22Rv1 (cell line): ENCODE measurements around the gene AGAP1.

Experiments
- ZFX ChIP-seq: fragments of 450-650 bp; IDR thresholded peaks from 2 replicates; pipeline ENCODE4 v1.6.1; 2017; ENCODE audit warnings: antibody characterized with exemption, borderline replicate concordance
- TF ChIP-seq, protein P1 (sequence below): fragments of 450-650 bp; IDR thresholded peaks from 2 replicates; pipeline ENCODE4 v1.5.1; 2017; ENCODE audit warnings: mild to moderate bottlenecking

DNA sequence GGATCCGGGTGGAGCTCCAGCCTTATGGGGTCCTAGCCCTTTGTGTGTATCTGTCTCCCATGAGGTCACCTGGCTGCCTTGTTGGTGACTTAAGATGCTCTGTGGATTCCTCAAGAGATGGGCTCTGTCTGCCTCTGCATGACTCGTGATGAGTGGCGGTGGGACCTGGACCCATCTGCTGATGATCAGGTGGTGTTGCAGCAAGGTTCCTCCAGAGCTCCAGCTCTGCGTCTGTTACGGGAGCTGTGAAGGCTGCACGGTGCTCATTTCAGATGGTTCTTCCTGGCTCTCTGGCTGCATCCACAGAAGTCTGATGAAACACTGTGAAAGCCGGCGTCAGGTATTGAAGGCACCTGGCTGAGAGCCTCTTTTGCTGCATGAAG, 2.4 kb downstream of the AGAP1 start:
- no peak for TF ChIP-seq ZFX
- TF ChIP-seq, protein P1, sequence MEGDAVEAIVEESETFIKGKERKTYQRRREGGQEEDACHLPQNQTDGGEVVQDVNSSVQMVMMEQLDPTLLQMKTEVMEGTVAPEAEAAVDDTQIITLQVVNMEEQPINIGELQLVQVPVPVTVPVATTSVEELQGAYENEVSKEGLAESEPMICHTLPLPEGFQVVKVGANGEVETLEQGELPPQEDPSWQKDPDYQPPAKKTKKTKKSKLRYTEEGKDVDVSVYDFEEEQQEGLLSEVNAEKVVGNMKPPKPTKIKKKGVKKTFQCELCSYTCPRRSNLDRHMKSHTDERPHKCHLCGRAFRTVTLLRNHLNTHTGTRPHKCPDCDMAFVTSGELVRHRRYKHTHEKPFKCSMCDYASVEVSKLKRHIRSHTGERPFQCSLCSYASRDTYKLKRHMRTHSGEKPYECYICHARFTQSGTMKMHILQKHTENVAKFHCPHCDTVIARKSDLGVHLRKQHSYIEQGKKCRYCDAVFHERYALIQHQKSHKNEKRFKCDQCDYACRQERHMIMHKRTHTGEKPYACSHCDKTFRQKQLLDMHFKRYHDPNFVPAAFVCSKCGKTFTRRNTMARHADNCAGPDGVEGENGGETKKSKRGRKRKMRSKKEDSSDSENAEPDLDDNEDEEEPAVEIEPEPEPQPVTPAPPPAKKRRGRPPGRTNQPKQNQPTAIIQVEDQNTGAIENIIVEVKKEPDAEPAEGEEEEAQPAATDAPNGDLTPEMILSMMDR, result no peak
